HG02970 (cell line): ENCODE measurements around the gene NDUFA5.
"Not testable (repeated sequence)": the region's sequence is repeated elsewhere in the genome, so short reads cannot be mapped to it uniquely, and the experiment has no call there.

Experiments
- ATAC-seq: cut with Tn5 transposase; IDR thresholded peaks from one replicate; pipeline ENCODE4 v1.9.1; 2021; ENCODE audit warnings: mild to moderate bottlenecking, moderate library complexity, moderate number of reproducible peaks; ENCODE audit not compliant: unreplicated experiment, low FRiP score

Gene NDUFA5

GRCh38 chr7:123558289-123558874 lies 764 bp upstream of the NDUFA5 start:
- ATAC-seq: no peak

GRCh38 chr7:123557016-123557397 lies 611 bp downstream of the NDUFA5 start:
- no peak for ATAC-seq

GRCh38 chr7:123555484-123555883 lies 2.1 kb downstream of the NDUFA5 start:
- ATAC-seq: no peak

GRCh38 chr7:123553159-123553558 lies 4.5 kb downstream of the NDUFA5 start:
- no peak for ATAC-seq

DNA sequence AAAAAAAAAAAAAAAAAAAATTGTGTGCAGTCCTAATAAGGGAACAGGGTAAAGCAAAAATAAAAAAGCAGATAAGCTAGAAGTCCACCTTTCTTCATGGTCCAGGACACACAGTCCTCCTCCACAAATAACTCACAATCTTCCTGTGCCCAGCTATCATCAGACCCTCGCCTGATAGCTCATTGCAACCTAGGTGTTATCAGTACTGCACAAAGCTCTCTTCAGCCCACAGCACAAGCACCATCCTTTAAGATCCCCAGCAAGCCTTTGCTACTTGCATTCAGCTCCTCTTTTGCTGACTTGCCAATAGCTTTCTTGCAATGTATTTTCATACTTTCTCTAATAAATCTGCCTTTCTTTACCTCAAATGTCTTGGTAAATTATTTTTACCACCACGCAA lies 5.0 kb downstream of the NDUFA5 start:
- no peak for ATAC-seq

DNA sequence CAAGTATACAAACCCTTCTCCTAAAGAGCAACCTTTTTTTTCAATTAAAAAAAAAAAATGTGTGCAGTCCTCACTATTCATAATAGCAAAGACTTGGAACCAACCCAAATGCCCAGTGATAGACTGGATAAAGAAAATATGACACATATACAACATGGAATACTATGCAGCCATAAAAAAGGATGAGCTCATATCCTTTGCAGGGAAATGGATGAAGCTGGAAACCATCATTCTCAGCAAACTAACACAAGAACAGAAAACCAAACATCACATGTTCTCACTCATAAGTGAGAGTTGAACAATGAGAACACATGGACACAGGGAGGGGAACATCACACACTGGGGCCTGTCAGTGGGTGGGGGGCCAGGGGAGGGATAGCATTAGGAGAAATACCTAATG lies 5.5 kb downstream of the NDUFA5 start:
- not testable (repeated sequence) for ATAC-seq

- no peak for ATAC-seq
Observed at GRCh38 chr7:123548406-123548805, 9.2 kb downstream of the NDUFA5 start.

- no peak for ATAC-seq
Observed at GRCh38 chr7:123539871-123540270, 17.7 kb downstream of the NDUFA5 start.

GRCh38 chr7:123538897-123539296 lies 18.7 kb downstream of the NDUFA5 start:
- ATAC-seq: no peak

DNA sequence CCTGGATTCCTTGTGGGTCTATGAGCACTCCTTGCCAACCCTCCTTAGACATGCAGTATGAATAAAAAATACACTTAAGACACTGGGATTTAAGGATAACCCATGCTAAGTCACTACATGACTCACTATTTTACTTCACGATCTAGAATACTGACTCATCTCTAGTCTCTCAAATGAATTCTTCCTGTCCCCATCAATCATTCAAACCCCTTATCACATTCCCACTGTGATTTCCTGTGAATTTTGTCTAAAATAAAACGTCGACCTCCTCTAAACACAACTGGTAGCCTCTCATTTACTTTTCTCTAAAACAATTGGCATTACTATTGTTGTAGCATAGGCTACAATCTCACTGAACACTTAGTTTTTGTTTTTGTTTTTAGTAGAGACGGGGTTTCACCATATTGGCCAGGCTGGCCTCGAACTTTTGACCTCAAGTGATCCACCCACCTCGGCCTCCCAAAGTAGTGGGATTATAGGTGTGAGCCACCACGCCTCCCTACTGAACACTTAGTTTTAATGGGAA lies 19.4 kb downstream of the NDUFA5 start:
- no peak for ATAC-seq

- no peak for ATAC-seq
Observed at GRCh38 chr7:123537026-123537642, 20.5 kb downstream of the NDUFA5 start.

DNA sequence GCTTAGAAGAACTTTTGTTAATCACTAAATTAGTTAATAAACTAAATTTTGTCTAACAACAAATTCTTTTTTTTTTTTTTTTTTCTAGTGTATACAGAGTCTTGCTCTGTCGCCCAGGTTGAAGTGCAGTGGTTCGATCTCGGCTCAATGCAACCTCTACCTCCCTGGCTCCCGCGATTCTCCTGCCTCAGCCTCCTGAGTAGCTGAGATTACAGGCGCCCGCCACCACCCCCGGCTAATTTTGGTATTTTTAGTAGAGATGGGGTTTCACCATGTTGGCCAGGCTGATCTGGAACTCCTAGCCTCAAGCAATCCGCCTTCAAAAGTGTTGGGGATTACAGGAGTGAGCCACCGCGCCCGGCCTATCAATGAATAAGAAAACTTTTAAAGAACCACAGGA lies 22.1 kb downstream of the NDUFA5 start:
- no peak for ATAC-seq

GRCh38 chr7:123534383-123535260 lies 23.0 kb downstream of the NDUFA5 start, which contains the start of gene IQUB:
TSS of gene IQUB (minus strand) at chr7:123534595. CDS start at chr7:123512340, 22,255 bp downstream.
- ATAC-seq: peak; percentile 85

DNA sequence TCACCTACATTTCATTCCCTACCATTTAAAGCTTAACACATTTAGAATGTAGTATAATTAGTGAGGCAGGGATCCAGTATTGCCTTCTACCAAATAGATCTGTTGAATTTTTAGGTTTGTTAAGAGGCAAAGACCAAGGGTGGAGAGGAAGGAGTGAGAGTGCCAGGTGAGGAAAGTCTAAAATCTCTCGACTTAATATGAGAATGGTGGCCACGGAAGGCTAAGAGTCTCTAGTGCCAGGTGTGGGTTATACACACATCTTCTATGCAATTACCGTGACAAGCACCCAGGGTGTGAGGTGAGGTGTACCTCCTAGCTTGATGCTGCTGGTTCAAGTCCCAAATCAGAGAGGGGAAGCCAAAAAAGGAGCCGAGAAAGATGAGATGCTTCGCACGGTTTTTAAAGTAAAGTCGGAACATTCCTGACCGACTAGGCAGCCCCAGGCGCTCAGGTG lies 23.7 kb downstream of the NDUFA5 start:
- peak; percentile 15 for ATAC-seq

DNA sequence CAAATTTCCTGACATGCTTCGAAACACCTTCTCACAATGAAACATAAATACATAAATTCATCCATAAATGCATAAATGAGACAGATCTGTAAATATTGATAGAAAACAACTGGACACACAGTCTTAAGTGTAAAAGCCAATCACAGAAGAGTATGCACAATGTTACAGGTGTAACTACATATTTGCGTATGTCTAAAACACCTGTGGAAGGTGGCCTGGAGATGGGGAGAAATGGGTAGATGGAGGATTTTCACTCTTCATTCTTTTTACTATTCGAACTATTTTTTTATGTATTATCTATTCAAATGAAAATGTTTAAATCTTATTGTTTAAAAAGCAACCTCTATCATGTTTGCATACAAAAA lies 24.1 kb downstream of the NDUFA5 start:
- ATAC-seq: no peak

GRCh38 chr7:123532788-123533552 lies 24.6 kb downstream of the NDUFA5 start:
- ATAC-seq: not testable (repeated sequence)

DNA sequence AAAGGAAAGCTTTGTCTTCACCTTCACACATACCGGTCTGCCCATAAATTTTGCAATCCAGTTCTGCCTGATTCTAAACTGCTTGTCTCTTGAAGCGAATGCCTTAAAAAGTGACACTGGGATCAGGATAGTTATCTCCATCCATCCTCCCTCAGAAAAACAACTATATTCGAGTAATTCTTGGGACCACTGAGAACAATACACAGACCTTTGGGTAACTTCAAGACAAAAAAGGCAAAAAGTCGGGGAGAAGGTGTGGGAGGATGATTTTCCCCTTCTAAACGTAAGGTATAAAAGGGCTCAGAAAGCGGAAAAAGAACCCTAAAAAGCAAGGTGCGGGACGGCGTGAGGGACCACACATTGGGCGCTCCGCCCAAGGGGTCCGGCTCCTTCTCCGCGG lies 25.3 kb downstream of the NDUFA5 start:
- ATAC-seq: not testable (repeated sequence)

GRCh38 chr7:123530035-123530591 lies 27.5 kb downstream of the NDUFA5 start:
- ATAC-seq: not testable (repeated sequence)

DNA sequence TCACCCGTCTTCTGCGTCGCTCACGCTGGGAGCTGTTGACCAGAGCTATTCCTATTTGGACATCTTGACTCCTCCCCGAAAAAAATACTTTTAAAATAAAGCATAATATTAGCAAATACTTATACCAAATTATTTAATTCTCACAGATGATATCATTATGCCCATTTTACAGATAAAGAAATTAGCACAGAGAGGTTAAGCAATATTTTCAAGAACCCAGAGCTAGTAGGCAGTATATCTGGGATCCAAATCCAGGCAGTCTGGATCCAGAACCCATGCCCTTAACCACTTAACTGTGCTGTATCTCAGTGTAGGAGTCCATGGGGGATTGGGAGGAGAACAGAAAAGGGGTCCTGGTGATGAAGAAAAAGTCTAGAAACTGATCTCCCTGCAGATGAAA lies 29.4 kb downstream of the NDUFA5 start:
- ATAC-seq: no peak

DNA sequence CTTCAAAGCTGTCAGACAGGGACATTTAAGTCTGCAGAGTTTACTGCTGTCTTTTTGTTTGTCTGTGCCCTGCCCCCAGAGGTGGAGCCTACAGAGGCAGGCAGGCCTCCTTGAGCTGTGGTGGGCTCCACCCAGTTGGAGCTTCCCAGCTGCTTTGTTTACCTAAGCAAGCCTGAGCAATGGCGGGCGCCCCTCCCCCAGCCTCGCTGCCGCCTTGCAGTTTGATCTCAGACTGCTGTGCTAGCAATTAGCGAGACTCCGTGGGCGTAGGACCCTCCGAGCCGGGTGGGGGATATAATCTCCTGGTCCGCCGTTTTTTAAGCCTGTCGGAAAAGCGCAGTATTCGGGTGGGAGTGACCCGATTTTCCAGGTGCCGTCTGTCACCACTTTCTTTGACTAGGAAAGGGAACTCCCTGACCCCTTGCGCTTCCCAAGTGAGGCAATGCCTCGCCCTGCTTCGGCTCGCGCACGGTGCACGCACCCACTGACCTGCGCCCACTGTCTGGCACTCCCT lies 29.8 kb downstream of the NDUFA5 start:
- not testable (repeated sequence) for ATAC-seq
